HG03378 (cell line): ENCODE measurements around the gene CLEC3A.
"Not testable (repeated sequence)": the region's sequence is repeated elsewhere in the genome, so short reads cannot be mapped to it uniquely, and the experiment has no call there.

Experiments
- ATAC-seq: cut with Tn5 transposase; IDR thresholded peaks from one replicate; pipeline ENCODE4 v1.9.1; 2021; ENCODE audit warnings: mild to moderate bottlenecking, moderate library complexity; ENCODE audit not compliant: unreplicated experiment

Gene CLEC3A

GRCh38 chr16:78025631-78026030 lies 3.3 kb downstream of the CLEC3A start:
- ATAC-seq, result no peak

GRCh38 chr16:78028018-78028417 lies 5.7 kb downstream of the CLEC3A start:
- ATAC-seq, result no peak

- ATAC-seq, result no peak
Measured at GRCh38 chr16:78034530-78034929, 12.2 kb downstream of the CLEC3A start.

- ATAC-seq, result no peak
Measured at GRCh38 chr16:78035012-78035411, 12.7 kb downstream of the CLEC3A start.

GRCh38 chr16:78040396-78040795 lies 18.0 kb downstream of the CLEC3A start:
- no peak for ATAC-seq

- ATAC-seq, result no peak
Measured at GRCh38 chr16:78045865-78046581, 23.7 kb downstream of the CLEC3A start.

- no peak for ATAC-seq
Measured at GRCh38 chr16:78048319-78048718, 26.0 kb downstream of the CLEC3A start.

GRCh38 chr16:78050734-78051400 lies 28.5 kb downstream of the CLEC3A start:
- no peak for ATAC-seq

- no peak for ATAC-seq
Measured at GRCh38 chr16:78057803-78058564, 35.6 kb downstream of the CLEC3A start.

- ATAC-seq, result not testable (repeated sequence)
Measured at GRCh38 chr16:78059806-78060205, 37.5 kb downstream of the CLEC3A start.

GRCh38 chr16:78060295-78060694 lies 37.9 kb downstream of the CLEC3A start:
- ATAC-seq, result no peak

- ATAC-seq, result no peak
Measured at GRCh38 chr16:78060809-78061208, 38.5 kb downstream of the CLEC3A start.

- ATAC-seq, result no peak
Measured at GRCh38 chr16:78065319-78065718, 43.0 kb downstream of the CLEC3A start.

- no peak for ATAC-seq
Measured at GRCh38 chr16:78069913-78070312, 47.6 kb downstream of the CLEC3A start.

GRCh38 chr16:78072275-78072674 lies 49.9 kb downstream of the CLEC3A start:
- no peak for ATAC-seq

GRCh38 chr16:78075800-78076199 lies 53.5 kb downstream of the CLEC3A start:
- no peak for ATAC-seq

GRCh38 chr16:78081341-78081740 lies 59.0 kb downstream of the CLEC3A start:
- no peak for ATAC-seq
